IMR-90 (cell line): ENCODE results near the gene ST6GALNAC2. TPM values are rescaled to one million over a fixed set of nuclear protein-coding genes. Genes with fewer than 3 reads are reported as not detected.

Experiments
- ATAC-seq: fragments of 200-7000 bp; cut with Tn5 transposase; 2 replicates; pipeline ENCODE4 v1.9.1; 2020; ENCODE audit warnings: low read depth, mild to moderate bottlenecking, moderate library complexity
- BruUV-seq: library from RNA; stranded (reverse); fragments of 400-500 nt; replicated peaks from 2 replicates; lab custom pipeline; 2021; lab: Mats Ljungman, UMichigan
- CTCF ChIA-PET: fragments of 300-600 bp; formaldehyde crosslinking; extraction: SDS; loops from one replicate; lab custom pipeline; 2021; ENCODE audit warnings: antibody characterized with exemption; lab: Yijun Ruan, JAX
- POLR2A ChIA-PET: fragments of 300-600 bp; sonication (Branson Sonifier 250); formaldehyde crosslinking; loops from one replicate; lab custom pipeline; 2022; ENCODE audit warnings: antibody characterized with exemption; ENCODE audit not compliant: unreplicated experiment; lab: Charles Lee
- DNase-seq: peaks from one replicate; pipeline ENCODE4 v3.0.0; 2013
- H2AFZ ChIP-seq: replicated peaks from 2 replicates; pipeline ENCODE3; 2013; ENCODE audit warnings: low read length, mild to moderate bottlenecking; ENCODE audit not compliant: poor library complexity
- H2AK5ac ChIP-seq: 2 replicates; pipeline ENCODE4 v1.6.1; 2013; ENCODE audit warnings: low read depth, low read length, inconsistent platforms
- H2AK9ac ChIP-seq: replicated peaks from 2 replicates; pipeline ENCODE3; 2013; ENCODE audit warnings: mild to moderate bottlenecking, low read depth, low read length, moderate library complexity; ENCODE audit not compliant: poor library complexity
- H2BK120ac ChIP-seq: 2 replicates; pipeline ENCODE4 v1.6.1; 2013; ENCODE audit warnings: low read depth, low read length, inconsistent platforms
- H2BK15ac ChIP-seq: 3 replicates; pipeline ENCODE4 v1.6.1; 2013; ENCODE audit warnings: low read depth, low read length, inconsistent platforms
- H2BK20ac ChIP-seq: 2 replicates; pipeline ENCODE4 v1.6.1; 2013; ENCODE audit warnings: low read depth, mild to moderate bottlenecking, inconsistent platforms, low read length, moderate library complexity
- H2BK5ac ChIP-seq: 2 replicates; pipeline ENCODE4 v1.6.1; 2013; ENCODE audit warnings: mild to moderate bottlenecking, low read depth, low read length, inconsistent platforms; ENCODE audit not compliant: poor library complexity, severe bottlenecking
- H3K14ac ChIP-seq: replicated peaks from 2 replicates; pipeline ENCODE4 v1.6.1; 2013; ENCODE audit warnings: low read depth, low read length, inconsistent platforms
- H3K18ac ChIP-seq: 2 replicates; pipeline ENCODE4 v1.6.1; 2013; ENCODE audit warnings: low read depth, low read length, control low read depth
- H3K23ac ChIP-seq: 2 replicates; pipeline ENCODE4 v1.6.1; 2013; ENCODE audit warnings: low read depth, low read length, inconsistent platforms
- H3K27ac ChIP-seq: 2 replicates; pipeline ENCODE4 v1.5.1; 2013; ENCODE audit warnings: mild to moderate bottlenecking, control low read depth, low read length; ENCODE audit not compliant: insufficient read depth
- H3K27me3 ChIP-seq: 2 replicates; pipeline ENCODE4 v1.6.1; 2013; ENCODE audit warnings: low read length; ENCODE audit not compliant: control insufficient read depth, insufficient read depth
- H3K36me3 ChIP-seq: 2 replicates; pipeline ENCODE4 v1.6.1; 2013; ENCODE audit warnings: low read length, mixed read lengths; ENCODE audit not compliant: control insufficient read depth, insufficient read depth
- H3K4ac ChIP-seq: 2 replicates; pipeline ENCODE4 v1.6.1; 2013; ENCODE audit warnings: low read depth, low read length, inconsistent platforms
- H3K4me1 ChIP-seq: 2 replicates; pipeline ENCODE4 v1.6.1; 2013; ENCODE audit warnings: low read length, mixed read lengths; ENCODE audit not compliant: control insufficient read depth, insufficient read depth
- H3K4me2 ChIP-seq: 2 replicates; pipeline ENCODE4 v1.6.1; 2013; ENCODE audit warnings: low read depth, mild to moderate bottlenecking, control low read depth, low read length, moderate library complexity
- H3K4me3 ChIP-seq: 2 replicates; pipeline ENCODE4 v1.5.1; 2013; ENCODE audit warnings: low read depth, mild to moderate bottlenecking, control low read depth, low read length, moderate library complexity; ENCODE audit not compliant: insufficient read depth
- H3K56ac ChIP-seq: 2 replicates; pipeline ENCODE4 v1.6.1; 2013; ENCODE audit warnings: low read length, inconsistent platforms; ENCODE audit not compliant: insufficient read depth; ENCODE audit errors: extremely low read depth
- H3K79me1 ChIP-seq, 2 experiments: 2 replicates each; pipeline ENCODE4 v1.6.1; 2013; ENCODE audit warnings: low read length in 2 of 2, inconsistent platforms in 1 of 2, low read depth in 1 of 2
- H3K9ac ChIP-seq: 2 replicates; pipeline ENCODE4 v1.6.1; 2013; ENCODE audit warnings: low read depth, low read length, control low read depth
- H3K9me1 ChIP-seq: 2 replicates; pipeline ENCODE4 v1.6.1; 2013; ENCODE audit warnings: low read length, inconsistent platforms; ENCODE audit not compliant: insufficient read depth
- H3K9me3 ChIP-seq: 2 replicates; pipeline ENCODE4 v1.6.1; 2013; ENCODE audit warnings: low read length; ENCODE audit not compliant: control insufficient read depth, insufficient read depth
- H4K20me1 ChIP-seq: 2 replicates; pipeline ENCODE4 v1.6.1; 2013; ENCODE audit warnings: low read length, inconsistent platforms; ENCODE audit not compliant: insufficient read depth
- H4K5ac ChIP-seq: 2 replicates; pipeline ENCODE4 v1.6.1; 2013; ENCODE audit warnings: mild to moderate bottlenecking, low read depth, low read length, control low read depth
- H4K8ac ChIP-seq, 2 experiments: 2 replicates each; pipeline ENCODE4 v1.6.1; 2013; ENCODE audit warnings: low read depth in 2 of 2, low read length in 2 of 2, control low read depth in 1 of 2, inconsistent platforms in 1 of 2
- H4K91ac ChIP-seq: 2 replicates; pipeline ENCODE4 v1.6.1; 2013; ENCODE audit warnings: low read depth, low read length, inconsistent platforms; ENCODE audit not compliant: insufficient read depth
- CEBPB ChIP-seq: IDR thresholded peaks from 2 replicates; pipeline ENCODE4 v1.6.1; 2012; ENCODE audit warnings: low read depth, low read length, improper control_type of control experiment
- CTCF ChIP-seq: conservative IDR thresholded peaks from 2 replicates; pipeline ENCODE4 v1.5.1; 2012; ENCODE audit warnings: mild to moderate bottlenecking, low read depth, low read length, improper control_type of control experiment
- MAFK ChIP-seq: IDR thresholded peaks from 2 replicates; pipeline ENCODE4 v1.6.1; 2012; ENCODE audit warnings: low read depth, low read length, improper control_type of control experiment
- NFE2L2 ChIP-seq: fragments of 150-350 bp; IDR thresholded peaks from 2 replicates; pipeline ENCODE4 v1.6.1; 2016; ENCODE audit warnings: low read depth, mild to moderate bottlenecking, low read length
- RAD21 ChIP-seq: IDR thresholded peaks from 2 replicates; pipeline ENCODE4 v1.6.1; 2012; ENCODE audit warnings: low read length, improper control_type of control experiment
- SMC3 ChIP-seq: fragments of 150-350 bp; IDR thresholded peaks from 2 replicates; pipeline ENCODE4 v1.6.1; 2016; ENCODE audit warnings: low read depth, mild to moderate bottlenecking, antibody characterized with exemption, low read length, moderate library complexity
- USF2 ChIP-seq: fragments of 150-350 bp; IDR thresholded peaks from 2 replicates; pipeline ENCODE4 v1.6.1; 2017; ENCODE audit warnings: mild to moderate bottlenecking, antibody characterized with exemption, low read length, low read depth
- WGBS, 2 experiments: methylation state at CpG; one replicate each; pipeline versions ENCODE4 v1.1.5 to v1.1.7; 2013; ENCODE audit warnings: missing lambda C conversion rate in 2 of 2; ENCODE audit not compliant: insufficient read length in 1 of 2; ENCODE audit errors: extremely low coverage in 2 of 2; 5-methylcytosine and 5-hydroxymethylcytosine counted together
- dilution Hi-C: fragments of 300-500 bp; cut with HindIII; formaldehyde crosslinking; loops from one replicate; pipeline ENCODE4 v1.14.3; 2018; ENCODE audit warnings: low sequenced_read_pairs; ENCODE audit not compliant: unreplicated experiment
- in situ Hi-C: fragments of 300-500 bp; cut with MboI; formaldehyde crosslinking; loops from 3 replicates; pipeline ENCODE4 v1.14.3; 2019; ENCODE audit warnings: low sequenced_read_pairs, inconsistent platforms, mixed read lengths
- intact Hi-C: fragments of 100-400 bp; cut with micrococcal nuclease; formaldehyde crosslinking; loops from 2 replicates; pipeline ENCODE4 v1.10.0; 2022
- polyA plus RNA-seq, 3 experiments: library from polyadenylated mRNA; depleted of rRNA; stranded (reverse); fragments of >200 nt; gene quantifications; 2 replicates each; pipeline ENCODE4 v1.2.3, GENCODE V29; 2012; ENCODE audit warnings: low replicate concordance in 1 of 3
- total RNA-seq: library from RNA; depleted of rRNA; stranded (reverse); fragments of >200 nt; gene quantifications from 2 replicates; pipeline ENCODE4 v1.2.3, GENCODE V29; 2012

ST6GALNAC2 gene
- total and polyA plus RNA-seq, 2 of the 4 experiments (the other 2 are of a cell fraction): 0.10 TPM; not detected in 1

GRCh38 chr17:76623271-76624146, 37.8 kb upstream of the ST6GALNAC2 start:
- dilution Hi-C loops: no loop called here
- Histone ChIP-seq H2BK120ac (peak overlapping the region; percentile 82), H3K79me1 (no peaks in the 10 kb centered on the region), H3K4me1 (peaks cover 2% of the 10 kb centered on the region; the same call in 1 of the 2 replicates), H3K56ac (no peak overlapping the region), H2BK15ac (no peak overlapping the region; the same call in 2 of the 3 replicates), H3K14ac (peak overlapping the region; percentile 85; the same call in 1 of the 2 replicates), H4K8ac (peak overlapping the region in 1 of 2 experiments; percentile 82; a peak in 2 of 4 replicates), H2AK5ac (no peak overlapping the region), H3K18ac (peak overlapping the region; percentile 63), H2AFZ (peak overlapping the region; percentile 85), H3K27ac (no peak overlapping the region), H2AK9ac (peak overlapping the region; percentile 91), H3K4me2 (peak overlapping the region; percentile 89), H2BK5ac (no peak overlapping the region), H3K4me3 (no peak overlapping the region), H3K9me1 (no peaks in the 10 kb centered on the region), H3K9me3 (no peaks in the 10 kb centered on the region), H3K4ac (peak overlapping the region; percentile 68; the same call in 1 of the 2 replicates), H3K36me3 (no peaks in the 10 kb centered on the region), H3K9ac (no peak overlapping the region), H3K27me3 (peaks cover 17% of the 10 kb centered on the region), H4K5ac (no peak overlapping the region), H4K91ac (no peak overlapping the region), H4K20me1 (no peaks in the 10 kb centered on the region), H2BK20ac (peak overlapping the region; percentile 83; the same call in 1 of the 2 replicates), H3K23ac (peak overlapping the region; percentile 89; the same call in 1 of the 2 replicates)
- POLR2A ChIA-PET: no interaction called here
- intact Hi-C loops: loop anchor here (1.0 to 5.0 kb wide), 4 partner anchors 61 to 161 kb away; no protein-coding TSS in a partner anchor
- ATAC-seq (peak; percentile 100), DNase-seq (peak; percentile 60)
- CTCF ChIA-PET: interaction anchor here (0.6 to 2.4 kb wide), 17 partner anchors 17 to 105 kb away, joined by 3 to 19 read pairs (median 5); partner anchors contain the start of gene ST6GALNAC1
- no peak for TF ChIP-seq CEBPB
- peak; percentile 92 for TF ChIP-seq RAD21
- 0 out of 2 replicates have a peak, but pooled peaks have one; percentile 25 for TF ChIP-seq MAFK
- TF ChIP-seq CTCF: peak; percentile 94
- TF ChIP-seq SMC3: peak; percentile 92
- no peak for TF ChIP-seq USF2
- peak; percentile 78 for TF ChIP-seq NFE2L2
- no TSS peak for BruUV-seq
- in situ Hi-C loops: loop anchor here (5.0 kb wide), 1 partner anchor 101 kb away; no protein-coding TSS in a partner anchor
- WGBS, 2 experiments: no CpG with 5 or more reads among the region's 18 CpGs
